Nephron progenitor cell (in vitro differentiated cells): Measurements from ENCODE around the gene C16orf92.

ENCODE experiments used
- DNase-seq: peaks from one replicate; pipeline ENCODE4 v3.0.0; 2021
- H3K27ac Mint-ChIP-seq: 2 replicates; pipeline ENCODE4 v1.8.0; 2021; ENCODE audit warnings: mild to moderate bottlenecking, moderate library complexity, mixed read lengths
- H3K27me3 Mint-ChIP-seq: 2 replicates; pipeline ENCODE4 v1.8.0; 2021; ENCODE audit warnings: mild to moderate bottlenecking, low read depth, mixed read lengths; ENCODE audit not compliant: poor library complexity
- H3K36me3 Mint-ChIP-seq: 2 replicates; pipeline ENCODE4 v1.8.0; 2021; ENCODE audit warnings: low read depth, mixed read lengths
- H3K4me1 Mint-ChIP-seq: 2 replicates; pipeline ENCODE4 v1.8.0; 2021; ENCODE audit warnings: mixed read lengths
- H3K4me3 Mint-ChIP-seq: 2 replicates; pipeline ENCODE4 v1.8.0; 2021; ENCODE audit warnings: mild to moderate bottlenecking, moderate library complexity, mixed read lengths
- H3K9me3 Mint-ChIP-seq: 2 replicates; pipeline ENCODE4 v1.8.0; 2021; ENCODE audit warnings: mild to moderate bottlenecking, moderate library complexity, mixed read lengths
- TF ChIP-seq, protein P1 (sequence below): fragments of 200-600 bp; sonication (generic); IDR thresholded peaks from 2 replicates; pipeline ENCODE4 v1.5.0; 2021; ENCODE audit warnings: antibody characterized with exemption

C16orf92 gene

DNA sequence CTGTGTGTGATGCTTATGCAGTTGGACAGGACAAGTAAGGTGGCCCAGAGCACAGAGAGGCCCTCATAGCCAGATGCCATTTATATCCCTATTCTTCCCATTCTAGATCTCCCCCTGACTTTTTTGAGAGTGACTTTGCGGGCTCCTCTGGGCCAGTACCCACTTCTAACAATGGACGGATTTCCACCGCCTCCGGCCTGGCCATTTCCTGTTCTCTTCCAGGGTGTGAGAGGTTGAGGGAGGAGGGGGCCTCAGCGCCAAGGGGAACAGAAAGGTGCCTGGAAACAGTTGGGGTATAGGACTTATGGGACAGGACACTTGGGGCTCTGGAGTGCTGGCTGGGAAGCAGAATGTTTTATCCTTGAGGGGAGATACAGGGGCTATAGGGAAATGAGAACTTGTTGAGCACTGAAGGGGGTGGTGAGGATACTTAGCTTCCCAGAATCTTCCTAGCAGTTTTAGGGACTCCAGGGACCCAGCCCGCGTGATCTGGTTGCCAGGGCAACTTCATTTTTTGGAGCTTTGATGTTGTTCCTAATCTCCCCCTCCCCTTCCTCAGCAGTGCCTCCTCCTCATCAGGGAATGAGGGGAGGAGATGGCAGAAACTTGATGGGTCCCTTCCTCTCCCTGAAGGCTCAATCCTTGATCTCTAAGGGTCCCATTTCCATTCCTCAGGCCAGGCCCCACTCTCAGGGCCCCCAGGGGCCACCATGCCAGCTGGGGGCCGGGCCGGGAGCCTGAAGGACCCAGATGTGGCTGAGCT lies 45.8 kb upstream of the C16orf92 start:
- Mint-ChIP-seq H3K4me3 (peak overlapping the region; percentile 97), H3K36me3 (peaks cover 45% of the 10 kb centered on the region), H3K9me3 (peaks cover 12% of the 10 kb centered on the region), H3K4me1 (peaks cover 35% of the 10 kb centered on the region), H3K27ac (no peak overlapping the region), H3K27me3 (peaks cover 6% of the 10 kb centered on the region)
- TF ChIP-seq, protein P1, sequence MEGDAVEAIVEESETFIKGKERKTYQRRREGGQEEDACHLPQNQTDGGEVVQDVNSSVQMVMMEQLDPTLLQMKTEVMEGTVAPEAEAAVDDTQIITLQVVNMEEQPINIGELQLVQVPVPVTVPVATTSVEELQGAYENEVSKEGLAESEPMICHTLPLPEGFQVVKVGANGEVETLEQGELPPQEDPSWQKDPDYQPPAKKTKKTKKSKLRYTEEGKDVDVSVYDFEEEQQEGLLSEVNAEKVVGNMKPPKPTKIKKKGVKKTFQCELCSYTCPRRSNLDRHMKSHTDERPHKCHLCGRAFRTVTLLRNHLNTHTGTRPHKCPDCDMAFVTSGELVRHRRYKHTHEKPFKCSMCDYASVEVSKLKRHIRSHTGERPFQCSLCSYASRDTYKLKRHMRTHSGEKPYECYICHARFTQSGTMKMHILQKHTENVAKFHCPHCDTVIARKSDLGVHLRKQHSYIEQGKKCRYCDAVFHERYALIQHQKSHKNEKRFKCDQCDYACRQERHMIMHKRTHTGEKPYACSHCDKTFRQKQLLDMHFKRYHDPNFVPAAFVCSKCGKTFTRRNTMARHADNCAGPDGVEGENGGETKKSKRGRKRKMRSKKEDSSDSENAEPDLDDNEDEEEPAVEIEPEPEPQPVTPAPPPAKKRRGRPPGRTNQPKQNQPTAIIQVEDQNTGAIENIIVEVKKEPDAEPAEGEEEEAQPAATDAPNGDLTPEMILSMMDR, result no peak
- DNase-seq, result no peak

DNA sequence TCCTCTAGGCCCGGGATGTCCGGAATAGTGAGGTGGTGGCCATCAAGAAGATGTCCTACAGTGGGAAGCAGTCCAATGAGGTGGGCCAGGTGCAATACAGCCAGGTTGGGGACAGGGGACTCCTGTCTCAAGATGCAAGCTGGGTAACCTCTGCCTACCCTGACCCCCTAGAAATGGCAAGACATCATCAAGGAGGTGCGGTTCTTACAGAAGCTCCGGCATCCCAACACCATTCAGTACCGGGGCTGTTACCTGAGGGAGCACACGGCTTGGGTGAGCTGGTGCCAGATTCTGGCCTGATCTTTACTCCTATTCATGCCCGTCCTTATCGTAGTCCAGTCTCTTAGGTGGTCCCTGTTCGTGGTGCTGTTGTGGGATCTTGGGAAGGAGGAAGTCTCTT lies 44.9 kb upstream of the C16orf92 start:
- H3K9me3 Mint-ChIP-seq, result peaks cover 4% of the 10 kb centered on the region
- H3K27ac Mint-ChIP-seq, result no peak overlapping the region
- no peak for DNase-seq
- no peaks in the 10 kb centered on the region for H3K27me3 Mint-ChIP-seq
- TF ChIP-seq, protein P1, result no peak
- no peak overlapping the region for H3K4me3 Mint-ChIP-seq
- peaks cover 35% of the 10 kb centered on the region for H3K4me1 Mint-ChIP-seq
- H3K36me3 Mint-ChIP-seq, result peaks cover 40% of the 10 kb centered on the region

DNA sequence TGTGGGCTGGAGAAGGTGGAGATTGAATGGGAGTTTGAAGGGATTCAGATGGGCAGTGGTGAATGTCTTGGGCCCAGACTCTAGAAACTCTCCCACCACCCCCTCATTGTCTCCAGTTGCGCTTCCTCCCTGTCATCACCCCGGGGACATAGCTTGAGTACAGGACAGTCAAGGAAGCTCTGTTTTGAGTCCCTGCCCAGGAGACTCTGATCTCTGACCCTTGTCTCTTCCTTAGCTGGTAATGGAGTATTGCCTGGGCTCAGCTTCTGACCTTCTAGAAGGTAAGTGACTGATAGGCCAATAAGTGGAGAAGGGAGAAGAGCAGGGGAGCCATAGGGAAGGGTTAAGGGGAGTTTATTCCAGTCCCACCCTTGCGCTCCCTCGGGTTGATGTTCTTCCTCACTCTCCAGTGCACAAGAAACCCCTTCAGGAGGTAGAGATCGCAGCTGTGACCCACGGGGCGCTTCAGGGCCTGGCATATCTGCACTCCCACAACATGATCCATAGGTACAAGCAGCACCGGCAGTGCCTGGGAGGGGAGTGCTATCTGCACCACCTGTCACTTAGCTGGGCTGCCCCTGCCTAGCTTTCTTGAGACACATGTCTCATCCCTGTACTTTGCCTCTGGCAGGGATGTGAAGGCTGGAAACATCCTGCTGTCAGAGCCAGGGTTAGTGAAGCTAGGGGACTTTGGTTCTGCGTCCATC lies 44.3 kb upstream of the C16orf92 start:
- Mint-ChIP-seq H3K27me3 (no peaks in the 10 kb centered on the region), H3K4me3 (no peak overlapping the region), H3K36me3 (peaks cover 42% of the 10 kb centered on the region), H3K27ac (no peak overlapping the region), H3K9me3 (no peaks in the 10 kb centered on the region), H3K4me1 (peaks cover 35% of the 10 kb centered on the region)
- no peak for DNase-seq
- TF ChIP-seq, protein P1, result no peak

DNA sequence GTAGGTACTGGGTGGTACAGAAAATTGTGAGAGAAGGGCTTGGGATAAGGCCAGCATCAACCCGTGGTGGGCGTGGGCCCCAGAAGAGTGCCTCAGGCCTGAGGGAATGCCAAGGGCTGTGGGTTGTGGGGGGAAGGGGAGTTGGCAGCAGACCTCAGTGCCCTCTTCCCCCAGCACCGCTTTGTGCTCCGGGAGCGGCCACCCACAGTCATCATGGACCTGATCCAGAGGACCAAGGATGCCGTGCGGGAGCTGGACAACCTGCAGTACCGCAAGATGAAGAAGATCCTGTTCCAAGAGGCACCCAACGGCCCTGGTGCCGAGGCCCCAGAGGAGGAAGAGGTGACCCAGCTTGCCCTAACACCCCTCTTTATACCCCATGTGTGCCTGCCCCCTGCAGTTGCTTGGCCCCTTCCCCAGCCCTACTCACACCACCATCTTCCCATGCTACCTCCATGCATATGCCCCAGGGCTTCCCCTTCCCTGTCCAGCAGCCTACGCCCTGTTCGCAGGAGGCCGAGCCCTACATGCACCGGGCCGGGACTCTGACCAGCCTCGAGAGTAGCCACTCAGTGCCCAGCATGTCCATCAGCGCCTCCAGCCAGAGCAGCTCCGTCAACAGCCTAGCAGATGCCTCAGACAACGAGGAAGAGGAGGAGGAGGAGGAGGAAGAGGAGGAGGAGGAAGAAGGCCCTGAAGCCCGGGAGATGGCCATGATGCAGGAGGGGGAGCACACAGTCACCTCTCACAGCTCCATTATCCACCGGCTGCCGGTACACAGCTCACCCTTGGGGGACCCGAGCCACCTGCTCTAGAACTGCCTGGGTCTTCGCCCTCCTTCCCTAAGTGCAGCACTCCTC lies 40.2 kb upstream of the C16orf92 start:
- Mint-ChIP-seq H3K9me3 (no peaks in the 10 kb centered on the region), H3K36me3 (peaks cover 67% of the 10 kb centered on the region), H3K4me1 (peaks cover 8% of the 10 kb centered on the region), H3K27me3 (no peaks in the 10 kb centered on the region), H3K4me3 (no peak overlapping the region), H3K27ac (no peak overlapping the region)
- TF ChIP-seq, protein P1, result no peak
- DNase-seq, result no peak

- Mint-ChIP-seq H3K36me3 (peaks cover 65% of the 10 kb centered on the region), H3K27ac (peak overlapping the region; percentile 19), H3K9me3 (no peaks in the 10 kb centered on the region), H3K4me3 (no peak overlapping the region), H3K27me3 (no peaks in the 10 kb centered on the region), H3K4me1 (peaks cover 13% of the 10 kb centered on the region)
- DNase-seq, result no peak
- TF ChIP-seq, protein P1, result no peak
These were observed 39.4 kb upstream of the C16orf92 start for GRCh38 chr16:29983420-29984136.
